ENCODE results near the gene SPC24.
"Not testable (repeated sequence)": the region's sequence is repeated elsewhere in the genome, so short reads cannot be mapped to it uniquely, and the experiment has no call there.

Gene SPC24

GRCh38 chr19:11164296-11164695 lies 8.7 kb upstream of the SPC24 start:
- DNase-seq = no peak

GRCh38 chr19:11160440-11160768 lies 4.8 kb upstream of the SPC24 start:
- not testable (repeated sequence) for DNase-seq

- DNase-seq = no peak
Observed at GRCh38 chr19:11159598-11160439, 4.2 kb upstream of the SPC24 start.

GRCh38 chr19:11154683-11155047 lies 917 bp downstream of the SPC24 start:
- no peak for DNase-seq

GRCh38 chr19:11152318-11153062 lies 3.1 kb downstream of the SPC24 start:
- no peak for DNase-seq

- no peak for DNase-seq
Observed at GRCh38 chr19:11151181-11151580, 4.4 kb downstream of the SPC24 start.

- DNase-seq = no peak
Observed at GRCh38 chr19:11148001-11148400, 7.6 kb downstream of the SPC24 start.

- DNase-seq = no peak
Observed at GRCh38 chr19:11145536-11145924, 10.1 kb downstream of the SPC24 start.

- peak; percentile 82 for DNase-seq
Observed at GRCh38 chr19:11142528-11143171, 12.9 kb downstream of the SPC24 start.

- DNase-seq = no peak
Observed at GRCh38 chr19:11141937-11142527, 13.6 kb downstream of the SPC24 start.

- no peak for DNase-seq
Observed at GRCh38 chr19:11140896-11141295, 14.7 kb downstream of the SPC24 start.

GRCh38 chr19:11140023-11140538 lies 15.5 kb downstream of the SPC24 start:
- not testable (repeated sequence) for DNase-seq

GRCh38 chr19:11138601-11139300 lies 16.8 kb downstream of the SPC24 start:
- DNase-seq = no peak

- peak; percentile 79 for DNase-seq
Observed at GRCh38 chr19:11137542-11138384, 17.8 kb downstream of the SPC24 start.

GRCh38 chr19:11136400-11137101 lies 19.0 kb downstream of the SPC24 start:
- DNase-seq = no peak

GRCh38 chr19:11131471-11131870 lies 24.1 kb downstream of the SPC24 start:
- no peak for DNase-seq

- DNase-seq = no peak
Observed at GRCh38 chr19:11130824-11131455, 24.6 kb downstream of the SPC24 start.

GRCh38 chr19:11127905-11128304 lies 27.7 kb downstream of the SPC24 start:
- no peak for DNase-seq

- DNase-seq = peak; percentile 58
Observed at GRCh38 chr19:11125994-11126685, 29.4 kb downstream of the SPC24 start.

- not testable (repeated sequence) for DNase-seq
Observed at GRCh38 chr19:11124157-11124556, 31.4 kb downstream of the SPC24 start.

All from NCI-H2029 (cell line).